Psoas muscle (tissue), 8 donors: Measurements from ENCODE around the gene FAM193A. TPM values are rescaled to one million over a fixed set of nuclear protein-coding genes. Genes with fewer than 3 reads are reported as not detected.
"Not testable (repeated sequence)": the region's sequence is repeated elsewhere in the genome, so short reads cannot be mapped to it uniquely, and the experiment has no call there.

ENCODE experiments used
- ATAC-seq, 4 donors: fragments of 200-7000 bp; cut with Tn5 transposase; one replicate each; pipeline ENCODE4 v1.9.1; 2020; ENCODE audit warnings: moderate library complexity in 3 of 4, mild to moderate bottlenecking in 2 of 4
- DNase-seq, 2 donors: peaks; one replicate each; pipeline ENCODE4 v3.0.0-alpha.2; 2020
- H3K27ac ChIP-seq: fragments of 200-600 bp; one replicate; pipeline ENCODE4 v1.8.0; 2022
- H3K27me3 ChIP-seq, 3 donors: fragments of 200-600 bp in 1 of 3; one replicate each; pipeline versions ENCODE4 v1.6.1 to v1.8.0; 2013 to 2022; ENCODE audit warnings: low read length in 2 of 3, mild to moderate bottlenecking in 2 of 3, moderate library complexity in 1 of 3; ENCODE audit not compliant: insufficient read depth in 3 of 3
- H3K36me3 ChIP-seq, 2 donors: fragments of 200-600 bp in 1 of 2; one replicate each; pipeline versions ENCODE4 v1.6.1 to v1.8.0; 2013 to 2022; ENCODE audit warnings: low read depth in 1 of 2, mild to moderate bottlenecking in 1 of 2, moderate library complexity in 1 of 2; ENCODE audit not compliant: insufficient read depth in 1 of 2
- H3K4me1 ChIP-seq: fragments of 200-600 bp; one replicate; pipeline ENCODE4 v1.8.0; 2022
- H3K4me3 ChIP-seq: fragments of 200-600 bp; one replicate; pipeline ENCODE4 v1.8.0; 2022; ENCODE audit warnings: mild to moderate bottlenecking
- H3K9me3 ChIP-seq: fragments of 200-600 bp; one replicate; pipeline ENCODE4 v1.8.0; 2022
- WGBS, 3 donors: extraction: QIAGEN DNeasy Blood & Tissue Kit; methylation state at CpG; one replicate each; pipeline versions ENCODE4 v1.1.6 to v1.1.7; 2013; 5-methylcytosine and 5-hydroxymethylcytosine counted together
- intact Hi-C, 2 donors: fragments of 100-400 bp; cut with DNase I; formaldehyde crosslinking; loops; one replicate each; pipeline versions ENCODE4 v1.11.0 to v1.14.2; 2022
- polyA plus RNA-seq, 3 donors: library from polyadenylated mRNA; stranded (reverse); fragments of 200-250 nt; gene quantifications; one replicate each; pipeline ENCODE4 v1.2.3, GENCODE V29; 2013
- total RNA-seq, 4 donors: library from RNA; stranded (reverse); fragmentation: NEBNext Ultra II Directional in 2 of 4; extraction: Animal tissue kit (Norgen Biotek cat#: 25700) in 2 of 4; gene quantifications; one replicate each; pipeline versions ENCODE4 v1.2.1 to v1.2.4, GENCODE V29; 2021 to 2023
- TF ChIP-seq, protein P1 (sequence below): fragments of 200-600 bp; IDR thresholded peaks from one replicate; pipeline ENCODE4 v1.8.0; 2022; ENCODE audit warnings: antibody characterized with exemption
- donor health status: healthy with polysubstance abuse.
- donor health status: DM: no; HTN: no; CAD: no; lungs with moderate emphysema.
- donor health status: Bipolar disorder and iron deficiency.
- donor health status: healthy.
- donor health status: DM: yes; HTN: yes; CAD: no.
- donor health status: DM: no; HTN: no; CAD: no.
- donor health status: DM: no; HTN: no; CAD: no.
- donor health status: DM: yes; HTN: yes; CAD: no.

FAM193A gene
- total and polyA plus RNA-seq, 7 donors = 7.5 to 20.0 (median 14.6) TPM

DNA sequence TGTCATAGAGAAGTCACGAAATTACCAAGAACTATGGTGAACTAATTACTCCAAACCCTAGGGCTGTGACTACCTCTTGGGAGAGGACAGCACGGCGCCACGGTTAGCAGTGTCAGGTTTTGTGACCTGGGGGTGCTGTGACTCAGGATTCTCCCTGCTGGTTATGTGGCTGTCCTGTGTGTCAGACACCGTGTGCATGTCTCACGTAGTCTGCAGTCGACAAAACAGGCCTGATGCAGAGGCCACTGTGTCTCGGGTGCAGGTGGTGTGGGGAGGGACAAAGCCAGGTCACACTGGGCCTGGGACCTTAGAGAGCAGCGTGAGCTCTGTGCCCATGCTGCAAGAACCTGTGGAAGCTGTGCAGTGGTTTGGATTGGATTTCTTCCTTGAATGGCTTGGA lies 185.6 kb downstream of the FAM193A start:
- no peaks in the 10 kb centered on the region for H3K9me3 ChIP-seq
- DNase-seq (no peak), ATAC-seq (peak in 2 of 4 donors; percentile 20 to 36)
- H3K27me3 ChIP-seq = no peaks in the 10 kb centered on the region
- intact Hi-C loops = no loop called here
- WGBS, 3 donors = 90 to 96% (median 92%) methylated on average over 9 of the region's 9 CpGs
- peaks cover 0 to 77% of the 10 kb centered on the region in 2 donors for H3K36me3 ChIP-seq
- H3K4me1 ChIP-seq = no peaks in the 10 kb centered on the region
- TF ChIP-seq, protein P1, sequence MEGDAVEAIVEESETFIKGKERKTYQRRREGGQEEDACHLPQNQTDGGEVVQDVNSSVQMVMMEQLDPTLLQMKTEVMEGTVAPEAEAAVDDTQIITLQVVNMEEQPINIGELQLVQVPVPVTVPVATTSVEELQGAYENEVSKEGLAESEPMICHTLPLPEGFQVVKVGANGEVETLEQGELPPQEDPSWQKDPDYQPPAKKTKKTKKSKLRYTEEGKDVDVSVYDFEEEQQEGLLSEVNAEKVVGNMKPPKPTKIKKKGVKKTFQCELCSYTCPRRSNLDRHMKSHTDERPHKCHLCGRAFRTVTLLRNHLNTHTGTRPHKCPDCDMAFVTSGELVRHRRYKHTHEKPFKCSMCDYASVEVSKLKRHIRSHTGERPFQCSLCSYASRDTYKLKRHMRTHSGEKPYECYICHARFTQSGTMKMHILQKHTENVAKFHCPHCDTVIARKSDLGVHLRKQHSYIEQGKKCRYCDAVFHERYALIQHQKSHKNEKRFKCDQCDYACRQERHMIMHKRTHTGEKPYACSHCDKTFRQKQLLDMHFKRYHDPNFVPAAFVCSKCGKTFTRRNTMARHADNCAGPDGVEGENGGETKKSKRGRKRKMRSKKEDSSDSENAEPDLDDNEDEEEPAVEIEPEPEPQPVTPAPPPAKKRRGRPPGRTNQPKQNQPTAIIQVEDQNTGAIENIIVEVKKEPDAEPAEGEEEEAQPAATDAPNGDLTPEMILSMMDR = no peak
- no peak overlapping the region for H3K27ac ChIP-seq
- no peak overlapping the region for H3K4me3 ChIP-seq

GRCh38 chr4:2723751-2724150 lies 187.3 kb downstream of the FAM193A start:
- Histone ChIP-seq H3K4me1 (peaks cover 4% of the 10 kb centered on the region), H3K27me3 (no peaks in the 10 kb centered on the region), H3K4me3 (no peak overlapping the region), H3K27ac (no peak overlapping the region), H3K36me3 (peaks cover 0 to 65% of the 10 kb centered on the region in 2 donors), H3K9me3 (no peaks in the 10 kb centered on the region)
- intact Hi-C loops = no loop called here
- no peak for DNase-seq
- WGBS, 3 donors = 84 to 90% (median 87%) methylated on average over 3 of the region's 3 CpGs
- TF ChIP-seq, protein P1 = no peak
- no peak for ATAC-seq

- H3K4me1 ChIP-seq = peaks cover 4% of the 10 kb centered on the region
These were observed 188.9 kb downstream of the FAM193A start for GRCh38 chr4:2725380-2725779.

DNA sequence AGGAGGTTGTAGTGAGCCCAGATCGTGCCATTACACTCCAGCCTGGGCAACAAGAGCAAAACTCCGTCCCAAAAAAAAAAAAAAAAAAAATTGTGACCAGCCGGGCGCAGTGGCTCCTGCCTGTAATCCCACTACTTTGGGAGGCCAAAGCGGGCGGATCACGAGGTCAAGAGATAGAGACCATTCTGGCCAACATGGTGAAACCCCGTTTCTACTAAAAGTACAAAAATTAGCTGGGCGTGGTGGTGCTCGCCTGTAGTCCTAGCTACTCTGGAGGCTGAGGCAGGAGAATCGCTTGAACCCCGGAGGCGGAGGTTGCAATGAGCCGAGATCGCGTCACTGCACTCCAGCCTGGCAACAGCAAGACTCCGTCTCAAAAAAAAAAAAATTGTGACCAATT lies 190.4 kb downstream of the FAM193A start:
- H3K4me1 ChIP-seq, ATAC-seq, H3K9me3 ChIP-seq, H3K27me3 ChIP-seq, H3K4me3 ChIP-seq, DNase-seq, H3K27ac ChIP-seq, intact Hi-C loops: not testable (repeated sequence)
- H3K36me3 ChIP-seq = peaks cover 0 to 49% of the 10 kb centered on the region in 2 donors
- 95 to 96% (median 96%) methylated on average over 16 to 17 of the region's 17 CpGs for WGBS, 3 donors

More at GRCh38 chr4:2725380-2725779, 188.9 kb downstream of the FAM193A start:
- peaks cover 0 to 58% of the 10 kb centered on the region in 2 donors for H3K36me3 ChIP-seq
- 94 to 100% (median 95%) methylated on average over 4 of the region's 4 CpGs for WGBS, 3 donors
- H3K4me3 ChIP-seq = no peak overlapping the region
- intact Hi-C loops = no loop called here
- no peak for ATAC-seq
- TF ChIP-seq, protein P1 = no peak
- H3K27me3 ChIP-seq = no peaks in the 10 kb centered on the region
- H3K27ac ChIP-seq = no peak overlapping the region
- H3K9me3 ChIP-seq = no peaks in the 10 kb centered on the region
- DNase-seq = no peak

DNA sequence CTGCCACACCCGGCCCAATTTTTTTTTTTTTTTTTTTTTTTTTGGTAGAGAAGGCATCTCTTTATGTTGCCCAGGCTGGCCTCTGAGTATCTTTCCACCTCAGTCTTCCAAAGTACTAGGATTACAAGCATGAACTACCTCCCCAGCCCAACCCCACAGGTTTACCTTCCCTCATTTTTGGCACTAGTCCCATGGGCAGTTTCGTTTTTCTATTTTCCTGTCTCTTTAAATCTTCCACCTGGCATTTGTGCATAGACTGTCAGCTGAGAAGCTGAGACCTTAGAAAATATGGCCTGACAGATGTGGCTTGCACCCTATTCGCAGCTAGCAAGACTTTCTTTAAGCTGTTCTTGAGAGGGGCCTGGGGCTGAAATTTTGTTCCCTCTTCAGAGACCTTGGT lies 191.8 kb downstream of the FAM193A start:
- no peak for ATAC-seq
- 20 to 44% (median 30%) methylated on average over 3 of the region's 3 CpGs for WGBS, 3 donors
- Histone ChIP-seq H3K36me3 (peaks cover 4 to 56% of the 10 kb centered on the region in 2 donors), H3K4me1 (peaks cover 4% of the 10 kb centered on the region), H3K9me3 (no peaks in the 10 kb centered on the region), H3K27me3 (no peaks in the 10 kb centered on the region), H3K27ac (no peak overlapping the region), H3K4me3 (no peak overlapping the region)
- TF ChIP-seq, protein P1 = no peak
- no peak for DNase-seq
- intact Hi-C loops = no loop called here
